Astrocyte (in vitro differentiated cells and primary cell): Measurements from ENCODE around the gene TLNRD1. TPM values are rescaled to one million over a fixed set of nuclear protein-coding genes. Genes with fewer than 3 reads are reported as not detected.

Experiments
- DNase-seq: peaks from one replicate; pipeline ENCODE4 v3.0.0-alpha.2; 2010; ENCODE audit warnings: low read depth
- FAIRE-seq: peaks from 2 replicates; lab custom pipeline; 2011; peaks lifted over from hg19 to GRCh38; lab: Jason Lieb, UNC
- H2AFZ ChIP-seq: 2 replicates; pipeline ENCODE4 v1.6.0; 2012; ENCODE audit warnings: low read depth, low read length, inconsistent platforms
- H3K27ac ChIP-seq: 2 replicates; pipeline ENCODE4 v1.5.1; 2011; ENCODE audit warnings: low read depth, low read length, inconsistent platforms
- H3K27me3 ChIP-seq: 2 replicates; pipeline ENCODE4 v1.6.0; 2011; ENCODE audit warnings: low read length, inconsistent platforms; ENCODE audit not compliant: insufficient read depth
- H3K36me3 ChIP-seq: 2 replicates; pipeline ENCODE4 v1.5.1; 2011; ENCODE audit warnings: low read length, inconsistent platforms; ENCODE audit not compliant: insufficient read depth
- H3K4me1 ChIP-seq: 2 replicates; pipeline ENCODE4 v1.5.1; 2011; ENCODE audit warnings: low read length, inconsistent platforms; ENCODE audit not compliant: insufficient read depth
- H3K4me2 ChIP-seq: 2 replicates; pipeline ENCODE4 v1.6.0; 2012; ENCODE audit warnings: low read length, inconsistent platforms
- H3K4me3 ChIP-seq: 2 replicates; pipeline ENCODE4 v1.5.1; 2011; ENCODE audit warnings: low read depth, mild to moderate bottlenecking, low read length, inconsistent platforms; ENCODE audit not compliant: insufficient read depth
- H3K79me2 ChIP-seq: 2 replicates; pipeline ENCODE4 v1.6.0; 2012; ENCODE audit warnings: mild to moderate bottlenecking, low read length, inconsistent platforms; ENCODE audit not compliant: insufficient read depth
- H3K9ac ChIP-seq: 2 replicates; pipeline ENCODE4 v1.6.0; 2012; ENCODE audit warnings: mild to moderate bottlenecking, low read length, inconsistent platforms
- H3K9me3 ChIP-seq: 2 replicates; pipeline ENCODE4 v1.5.1; 2012; ENCODE audit warnings: low read depth, mild to moderate bottlenecking, low read length, inconsistent platforms; ENCODE audit not compliant: insufficient read depth
- H4K20me1 ChIP-seq: 2 replicates; pipeline ENCODE4 v1.6.0; 2012; ENCODE audit warnings: low read length, inconsistent platforms; ENCODE audit not compliant: insufficient read depth
- H3K27ac Mint-ChIP-seq: one replicate; pipeline ENCODE4 v1.8.0; 2021; ENCODE audit warnings: mild to moderate bottlenecking, mixed read lengths; ENCODE audit not compliant: unreplicated experiment
- H3K27me3 Mint-ChIP-seq: one replicate; pipeline ENCODE4 v1.8.0; 2021; ENCODE audit warnings: low read depth, mixed read lengths; ENCODE audit not compliant: unreplicated experiment
- H3K36me3 Mint-ChIP-seq: one replicate; pipeline ENCODE4 v1.8.0; 2021; ENCODE audit warnings: low read depth, mixed read lengths; ENCODE audit not compliant: unreplicated experiment
- H3K4me1 Mint-ChIP-seq: one replicate; pipeline ENCODE4 v1.8.0; 2021; ENCODE audit warnings: low read depth, mixed read lengths; ENCODE audit not compliant: unreplicated experiment
- H3K4me3 Mint-ChIP-seq: one replicate; pipeline ENCODE4 v1.8.0; 2021; ENCODE audit warnings: mild to moderate bottlenecking, moderate library complexity, mixed read lengths; ENCODE audit not compliant: unreplicated experiment
- H3K9me3 Mint-ChIP-seq: one replicate; pipeline ENCODE4 v1.8.0; 2021; ENCODE audit warnings: mild to moderate bottlenecking, mixed read lengths; ENCODE audit not compliant: unreplicated experiment
- EZH2 ChIP-seq: IDR thresholded peaks from 2 replicates; pipeline ENCODE4 v1.6.1; 2012; ENCODE audit warnings: mild to moderate bottlenecking, low read length, inconsistent platforms; ENCODE audit not compliant: insufficient read depth
- microRNA-seq: library from miRNA; unstranded; fragments of <30 nt; microRNA quantifications from one replicate; pipeline ENCODE4 v1.2.0, GENCODE V29; 2020
- total RNA-seq: library from RNA; stranded (reverse); gene quantifications from 2 replicates; pipeline ENCODE4 v1.2.1, GENCODE V29; 2021
- TF ChIP-seq, protein P1 (sequence below): IDR thresholded peaks from 2 replicates; pipeline ENCODE4 v1.5.1; 2011; ENCODE audit warnings: low read depth, mild to moderate bottlenecking, inconsistent platforms, low read length, moderate library complexity; ENCODE audit not compliant: insufficient read depth

TLNRD1 gene
- total RNA-seq, 1 donor from 2014 or later = 24.2 TPM

DNA sequence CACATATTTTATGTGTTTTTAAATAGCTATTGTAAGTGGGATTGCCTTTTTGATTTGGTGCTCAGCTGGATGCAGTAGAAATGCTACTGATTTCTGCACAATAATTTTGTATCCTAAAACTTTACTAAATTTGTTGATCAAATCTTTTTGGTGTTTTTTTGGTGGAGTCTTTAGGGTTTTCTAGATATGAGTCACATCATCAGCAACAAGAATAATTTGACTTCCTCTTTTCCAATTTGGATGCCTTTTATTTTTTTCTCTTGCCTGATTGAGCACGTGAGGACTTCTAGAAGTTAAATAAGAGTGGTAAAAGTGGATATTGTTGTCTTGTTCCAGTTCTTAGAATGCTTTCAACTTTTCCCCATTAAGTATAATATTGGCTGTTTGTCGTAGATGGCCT, 51.3 kb downstream of the TLNRD1 start:
- H3K27ac ChIP-seq = no peak overlapping the region
- Mint-ChIP-seq H3K36me3 (no peaks in the 10 kb centered on the region), H3K4me1 (no peaks in the 10 kb centered on the region), H3K27me3 (no peaks in the 10 kb centered on the region), H3K27ac (no peak overlapping the region), H3K9me3 (no peaks in the 10 kb centered on the region), H3K4me3 (no peak overlapping the region)
- H3K36me3 ChIP-seq = no peaks in the 10 kb centered on the region
- H3K9ac ChIP-seq = no peak overlapping the region
- H4K20me1 ChIP-seq = no peaks in the 10 kb centered on the region
- no peaks in the 10 kb centered on the region for H3K9me3 ChIP-seq
- no peaks in the 10 kb centered on the region for H3K4me1 ChIP-seq
- no peak for TF ChIP-seq EZH2
- TF ChIP-seq, protein P1, sequence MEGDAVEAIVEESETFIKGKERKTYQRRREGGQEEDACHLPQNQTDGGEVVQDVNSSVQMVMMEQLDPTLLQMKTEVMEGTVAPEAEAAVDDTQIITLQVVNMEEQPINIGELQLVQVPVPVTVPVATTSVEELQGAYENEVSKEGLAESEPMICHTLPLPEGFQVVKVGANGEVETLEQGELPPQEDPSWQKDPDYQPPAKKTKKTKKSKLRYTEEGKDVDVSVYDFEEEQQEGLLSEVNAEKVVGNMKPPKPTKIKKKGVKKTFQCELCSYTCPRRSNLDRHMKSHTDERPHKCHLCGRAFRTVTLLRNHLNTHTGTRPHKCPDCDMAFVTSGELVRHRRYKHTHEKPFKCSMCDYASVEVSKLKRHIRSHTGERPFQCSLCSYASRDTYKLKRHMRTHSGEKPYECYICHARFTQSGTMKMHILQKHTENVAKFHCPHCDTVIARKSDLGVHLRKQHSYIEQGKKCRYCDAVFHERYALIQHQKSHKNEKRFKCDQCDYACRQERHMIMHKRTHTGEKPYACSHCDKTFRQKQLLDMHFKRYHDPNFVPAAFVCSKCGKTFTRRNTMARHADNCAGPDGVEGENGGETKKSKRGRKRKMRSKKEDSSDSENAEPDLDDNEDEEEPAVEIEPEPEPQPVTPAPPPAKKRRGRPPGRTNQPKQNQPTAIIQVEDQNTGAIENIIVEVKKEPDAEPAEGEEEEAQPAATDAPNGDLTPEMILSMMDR = no peak
- H2AFZ ChIP-seq = no peak overlapping the region
- H3K4me3 ChIP-seq = no peak overlapping the region
- no peak overlapping the region for H3K4me2 ChIP-seq
- H3K27me3 ChIP-seq = no peaks in the 10 kb centered on the region
- no peaks in the 10 kb centered on the region for H3K79me2 ChIP-seq
- no peak for DNase-seq
- FAIRE-seq = no peak

DNA sequence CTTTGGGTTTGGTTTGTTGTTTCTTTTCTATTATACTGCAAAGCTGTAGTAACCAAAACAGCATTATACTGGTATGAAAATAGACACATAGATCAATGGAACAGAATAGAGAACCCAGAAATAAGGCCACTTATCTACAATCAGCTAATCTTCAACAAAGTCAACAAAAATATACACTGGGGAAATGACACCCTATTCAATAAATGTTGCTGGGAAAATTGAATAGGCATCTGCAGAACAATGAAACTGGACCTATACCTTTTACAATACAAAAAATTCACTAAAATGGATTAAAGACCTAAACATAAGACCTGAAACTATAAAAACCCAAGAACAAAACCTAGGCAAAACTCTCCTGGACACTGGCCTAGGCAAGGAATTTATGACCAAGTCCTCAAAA, 52.9 kb downstream of the TLNRD1 start:
- Histone ChIP-seq H3K79me2 (no peaks in the 10 kb centered on the region), H3K27ac (no peak overlapping the region), H3K4me3 (no peak overlapping the region), H4K20me1 (no peaks in the 10 kb centered on the region), H3K36me3 (no peaks in the 10 kb centered on the region), H3K4me1 (no peaks in the 10 kb centered on the region), H3K9me3 (no peaks in the 10 kb centered on the region), H3K9ac (no peak overlapping the region), H3K4me2 (no peak overlapping the region), H2AFZ (no peak overlapping the region), H3K27me3 (no peaks in the 10 kb centered on the region)
- H3K36me3 Mint-ChIP-seq = no peaks in the 10 kb centered on the region
- FAIRE-seq = no peak
- no peak for DNase-seq
- H3K9me3 Mint-ChIP-seq = no peaks in the 10 kb centered on the region
- no peaks in the 10 kb centered on the region for H3K27me3 Mint-ChIP-seq
- no peak overlapping the region for H3K27ac Mint-ChIP-seq
- no peak overlapping the region for H3K4me3 Mint-ChIP-seq
- TF ChIP-seq, protein P1 = no peak
- TF ChIP-seq EZH2 = no peak
- H3K4me1 Mint-ChIP-seq = no peaks in the 10 kb centered on the region

DNA sequence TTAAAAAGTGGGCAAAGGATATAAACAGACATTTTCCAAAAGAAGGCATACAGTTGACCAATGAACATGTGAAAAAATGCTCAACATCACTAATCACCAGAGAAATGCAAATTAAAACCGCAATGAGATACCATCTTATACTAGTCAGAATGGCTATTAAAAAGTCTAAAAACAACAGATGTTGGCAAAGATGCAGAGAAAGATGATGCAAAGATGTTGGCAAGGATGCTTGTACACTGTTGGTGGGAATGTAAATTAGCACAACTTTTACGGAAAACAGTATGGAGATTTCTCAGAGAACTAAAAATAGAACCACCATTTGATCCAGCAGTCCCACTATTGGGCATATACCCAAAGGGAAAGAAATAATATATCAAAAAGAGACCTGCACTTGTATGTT, 53.5 kb downstream of the TLNRD1 start:
- TF ChIP-seq, protein P1 = no peak
- no peak for TF ChIP-seq EZH2
- DNase-seq = peak; percentile 88
- no peak overlapping the region for H3K4me3 Mint-ChIP-seq
- FAIRE-seq = peak; percentile 96
- Histone ChIP-seq H3K27me3 (no peaks in the 10 kb centered on the region), H3K27ac (no peak overlapping the region), H3K9ac (no peak overlapping the region), H3K4me1 (no peaks in the 10 kb centered on the region), H4K20me1 (no peaks in the 10 kb centered on the region), H3K4me3 (no peak overlapping the region), H3K36me3 (no peaks in the 10 kb centered on the region), H2AFZ (no peak overlapping the region), H3K9me3 (no peaks in the 10 kb centered on the region), H3K4me2 (no peak overlapping the region), H3K79me2 (no peaks in the 10 kb centered on the region)
- no peaks in the 10 kb centered on the region for H3K9me3 Mint-ChIP-seq
- H3K27me3 Mint-ChIP-seq = no peaks in the 10 kb centered on the region
- H3K27ac Mint-ChIP-seq = no peak overlapping the region
- H3K36me3 Mint-ChIP-seq = no peaks in the 10 kb centered on the region
- H3K4me1 Mint-ChIP-seq = no peaks in the 10 kb centered on the region

Small RNA genes lying within 50 kb of the gene (microRNA-seq; reads per million reads assigned to microRNA genes)
- gene MIR4514 = not detected

Other genes with a start within 250 kb of the TLNRD1 start
- gene CEMIP, start 221.6 kb upstream of the TLNRD1 start, total RNA-seq = 3.6 and 5.5 TPM in 2 replicates
- gene MESD, start 11.1 kb upstream of the TLNRD1 start, total RNA-seq = 33.1 and 34.8 TPM in 2 replicates
- 0.27 TPM in 1 of 2 replicates, not detected in the other for gene CFAP161, start 133.3 kb downstream of the TLNRD1 start, total RNA-seq
- 0.24 and 0.36 TPM in 2 replicates for gene IL16, start 196.0 kb downstream of the TLNRD1 start, total RNA-seq